NCI-H2227 (cell line): ENCODE data around the gene ODF2L.
A peak's percentile ranks its signal among the peaks of the same experiment; 100 is the strongest.

ENCODE experiments used
- DNase-seq: peaks from one replicate; lab custom pipeline; 2025; ENCODE audit not compliant: unreplicated experiment; lab: John Stamatoyannopoulos, UW

Gene ODF2L

GRCh38 chr1:86395751-86396497 lies at the start of gene ODF2L:
Gene ODF2L (minus strand): TSS chr1:86396323. CDS start chr1:86387027, 9,296 bp downstream.
- DNase-seq, result peak; percentile 89

GRCh38 chr1:86445919-86446318 lies 49.8 kb upstream of the ODF2L start:
- DNase-seq, result no peak

GRCh38 chr1:86441997-86442396 lies 45.9 kb upstream of the ODF2L start:
- no peak for DNase-seq

- no peak for DNase-seq
Observed at GRCh38 chr1:86441581-86441980, 45.5 kb upstream of the ODF2L start.

GRCh38 chr1:86436041-86436440 lies 39.9 kb upstream of the ODF2L start:
- DNase-seq, result no peak

- no peak for DNase-seq
Observed at GRCh38 chr1:86435327-86435726, 39.2 kb upstream of the ODF2L start.

- DNase-seq, result no peak
Observed at GRCh38 chr1:86434059-86434458, 37.9 kb upstream of the ODF2L start.

GRCh38 chr1:86430376-86430775 lies 34.3 kb upstream of the ODF2L start:
- no peak for DNase-seq

GRCh38 chr1:86429835-86430234 lies 33.7 kb upstream of the ODF2L start:
- no peak for DNase-seq

- no peak for DNase-seq
Observed at GRCh38 chr1:86429122-86429725, 33.1 kb upstream of the ODF2L start.

GRCh38 chr1:86423873-86424272 lies 27.8 kb upstream of the ODF2L start, which contains the start of gene CLCA2:
Gene CLCA2 (plus strand): TSS chr1:86424171. CDS start chr1:86424248, 77 bp downstream.
- DNase-seq, result no peak

GRCh38 chr1:86423473-86423872 lies 27.4 kb upstream of the ODF2L start:
- DNase-seq, result no peak

- DNase-seq, result no peak
Observed at GRCh38 chr1:86421601-86422280, 25.6 kb upstream of the ODF2L start.

- no peak for DNase-seq
Observed at GRCh38 chr1:86419277-86419903, 23.3 kb upstream of the ODF2L start.

- peak; percentile 63 for DNase-seq
Observed at GRCh38 chr1:86416343-86416742, 20.2 kb upstream of the ODF2L start.

- no peak for DNase-seq
Observed at GRCh38 chr1:86410879-86411278, 14.8 kb upstream of the ODF2L start.

GRCh38 chr1:86409416-86410021 lies 13.4 kb upstream of the ODF2L start:
- no peak for DNase-seq

- DNase-seq, result peak; percentile 51
Observed at GRCh38 chr1:86396498-86396890, 371 bp upstream of the ODF2L start.

GRCh38 chr1:86394416-86394815 lies 1.7 kb downstream of the ODF2L start:
- DNase-seq, result no peak

- no peak for DNase-seq
Observed at GRCh38 chr1:86389307-86389706, 6.8 kb downstream of the ODF2L start.

GRCh38 chr1:86388777-86389176 lies 7.3 kb downstream of the ODF2L start:
- no peak for DNase-seq
